IPS-18c (cell line): ENCODE measurements around the gene SLC9A8.
"Not testable (repeated sequence)": the region's sequence is repeated elsewhere in the genome, so short reads cannot be mapped to it uniquely, and the experiment has no call there.

Experiments used
- H3K4me3 ChIP-seq: 2 replicates; pipeline ENCODE4 v1.7.0; 2013; ENCODE audit warnings: low read depth, mild to moderate bottlenecking, low read length, moderate library complexity; ENCODE audit not compliant: insufficient read depth
- H3K9me3 ChIP-seq: one replicate; pipeline ENCODE4 v1.6.1; 2013; ENCODE audit warnings: mild to moderate bottlenecking, low read length, moderate library complexity; ENCODE audit not compliant: control insufficient read depth, insufficient read depth

The SLC9A8 gene, protein sequence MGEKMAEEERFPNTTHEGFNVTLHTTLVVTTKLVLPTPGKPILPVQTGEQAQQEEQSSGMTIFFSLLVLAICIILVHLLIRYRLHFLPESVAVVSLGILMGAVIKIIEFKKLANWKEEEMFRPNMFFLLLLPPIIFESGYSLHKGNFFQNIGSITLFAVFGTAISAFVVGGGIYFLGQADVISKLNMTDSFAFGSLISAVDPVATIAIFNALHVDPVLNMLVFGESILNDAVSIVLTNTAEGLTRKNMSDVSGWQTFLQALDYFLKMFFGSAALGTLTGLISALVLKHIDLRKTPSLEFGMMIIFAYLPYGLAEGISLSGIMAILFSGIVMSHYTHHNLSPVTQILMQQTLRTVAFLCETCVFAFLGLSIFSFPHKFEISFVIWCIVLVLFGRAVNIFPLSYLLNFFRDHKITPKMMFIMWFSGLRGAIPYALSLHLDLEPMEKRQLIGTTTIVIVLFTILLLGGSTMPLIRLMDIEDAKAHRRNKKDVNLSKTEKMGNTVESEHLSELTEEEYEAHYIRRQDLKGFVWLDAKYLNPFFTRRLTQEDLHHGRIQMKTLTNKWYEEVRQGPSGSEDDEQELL

DNA sequence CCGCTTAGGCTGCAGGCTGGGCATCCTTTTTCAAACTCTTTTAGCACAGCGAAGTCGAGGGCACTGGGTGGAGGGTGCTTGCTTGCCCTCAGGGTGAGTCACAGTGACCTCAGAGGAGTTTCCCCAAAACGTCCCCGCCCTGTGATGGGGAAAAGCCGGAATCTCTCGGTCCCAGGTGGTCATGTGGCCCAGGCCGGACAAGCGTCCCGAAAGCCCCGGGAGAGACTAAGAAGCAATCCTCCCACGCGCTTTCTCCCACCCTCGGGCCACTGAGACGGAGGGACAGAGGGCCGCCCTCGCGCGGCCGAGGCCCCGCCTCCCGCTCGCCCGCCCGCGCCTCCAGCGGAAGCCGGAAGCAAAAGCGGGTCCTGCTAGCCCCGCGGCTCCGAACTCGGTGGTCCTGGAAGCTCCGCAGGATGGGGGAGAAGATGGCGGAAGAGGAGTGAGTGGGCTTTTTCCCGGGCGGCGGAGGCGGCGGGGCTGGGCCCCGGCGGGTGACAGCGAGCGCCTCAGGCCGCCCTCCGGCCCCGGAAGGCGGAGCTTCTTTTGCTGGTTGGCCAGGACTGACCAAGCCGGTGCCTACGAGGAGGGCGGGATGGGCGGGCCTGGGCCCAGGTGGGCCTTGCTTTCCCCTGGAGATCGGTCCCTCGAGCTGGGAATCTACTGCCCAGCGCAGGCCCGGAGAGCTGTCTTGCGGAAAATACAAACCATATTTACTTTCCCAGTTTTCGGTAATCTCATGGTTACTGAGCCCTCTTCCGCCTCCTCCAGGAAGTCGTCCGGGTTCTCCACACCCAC, at the start of gene SLC9A8:
Gene SLC9A8, plus strand, starts transcription at position 322 of the 798 bp plus-strand sequence. Its CDS starts 95 bp downstream, at position 417.
- peak within 1 kb of the TSS; percentile 79 for H3K4me3 ChIP-seq

DNA sequence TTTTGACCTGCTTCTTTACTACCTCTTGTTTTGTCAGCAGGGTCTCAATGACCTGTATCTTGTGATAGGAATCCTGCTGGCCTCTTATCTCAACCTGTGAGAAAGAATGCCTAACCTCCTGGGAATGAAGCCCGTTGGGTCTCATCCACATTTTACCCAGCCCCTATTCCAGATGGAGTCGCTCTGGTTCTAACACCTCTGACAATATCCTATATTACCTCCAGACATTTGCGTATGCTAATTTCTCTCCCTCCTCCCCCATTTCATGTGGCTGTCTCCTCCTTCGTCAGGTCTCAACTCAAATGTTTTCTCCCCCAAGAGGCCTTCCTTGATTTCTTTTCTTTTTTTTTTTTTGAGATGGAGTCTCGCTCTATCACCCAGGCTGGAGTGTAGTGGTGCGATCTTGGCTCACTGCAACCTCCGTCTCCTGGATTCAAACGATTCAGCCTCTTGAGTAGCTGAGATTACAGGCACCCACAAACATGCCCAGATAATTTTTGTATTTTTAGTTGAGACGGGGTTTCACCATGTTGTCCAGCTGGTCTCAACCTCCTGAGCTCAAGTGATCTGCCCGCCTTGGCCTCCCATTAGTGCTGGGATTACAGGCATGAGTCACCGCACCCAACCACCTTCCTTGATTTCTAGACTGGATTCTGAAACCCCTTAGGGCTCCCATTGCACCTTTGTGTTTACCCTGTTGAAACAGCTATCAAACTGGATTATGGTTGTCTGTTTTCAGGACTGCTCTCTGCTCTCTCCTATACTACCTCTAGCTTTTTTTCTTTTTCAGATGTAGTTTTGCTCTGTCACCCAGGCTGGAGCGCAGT, 49.5 kb upstream of the SLC9A8 start:
- H3K9me3 ChIP-seq = no peaks in the 10 kb centered on the region
- H3K4me3 ChIP-seq = no peak overlapping the region

More for the DNA sequence above, at the start of gene SLC9A8:
- no peaks in the 10 kb centered on the region for H3K9me3 ChIP-seq

DNA sequence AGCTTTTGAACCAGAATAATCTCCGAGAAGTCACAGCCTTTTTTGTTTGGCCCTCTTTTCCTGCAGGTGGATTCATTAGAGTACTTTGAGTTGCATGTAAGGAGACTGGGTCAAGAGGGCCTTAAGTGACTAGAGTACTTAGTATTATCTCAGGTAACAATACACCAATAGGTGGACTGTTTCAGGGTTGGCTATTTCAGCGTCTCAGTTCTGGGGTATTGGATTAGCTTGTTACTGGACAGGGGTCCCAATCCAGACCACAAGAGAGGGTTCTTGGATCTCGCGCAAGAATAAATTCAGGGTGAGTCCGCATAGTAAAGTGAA, 47.3 kb upstream of the SLC9A8 start:
- H3K4me3 ChIP-seq = no peak overlapping the region

DNA sequence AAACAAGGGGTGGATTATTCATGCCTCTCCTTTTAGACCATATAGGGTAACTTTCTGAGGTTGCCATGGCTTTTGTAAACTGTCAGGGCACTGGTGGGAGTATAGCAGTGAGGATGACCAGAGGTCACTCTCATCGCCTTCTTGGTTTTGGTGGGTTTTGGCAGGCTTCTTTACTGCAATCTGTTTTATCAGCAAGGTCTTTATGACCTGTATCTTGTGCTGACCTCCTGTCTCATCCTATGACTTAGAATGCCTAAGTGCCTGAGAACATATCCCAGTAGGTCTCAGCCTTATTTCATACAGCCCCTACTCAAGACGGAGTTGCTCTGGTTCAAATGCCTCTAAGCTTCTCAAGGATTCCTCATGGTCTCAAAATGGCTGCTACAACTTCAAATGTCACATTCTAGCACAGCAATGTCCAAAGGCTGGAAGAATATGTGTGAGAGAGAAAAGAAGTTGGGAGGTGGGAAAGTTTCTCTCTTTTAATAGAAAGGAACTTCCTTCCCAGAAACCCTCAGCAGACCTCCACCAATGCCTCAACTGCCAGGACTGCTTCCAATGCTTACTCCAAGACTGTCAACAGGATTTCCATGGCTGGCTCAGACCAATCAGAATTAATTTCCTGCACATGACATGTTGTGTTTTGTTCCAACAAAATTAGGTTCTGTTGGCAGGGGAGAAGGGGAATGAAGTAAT, 46.6 kb upstream of the SLC9A8 start:
- Histone ChIP-seq H3K4me3 (no peak overlapping the region), H3K9me3 (no peaks in the 10 kb centered on the region)

More for the DNA sequence above, 47.3 kb upstream of the SLC9A8 start:
- H3K9me3 ChIP-seq = no peaks in the 10 kb centered on the region

DNA sequence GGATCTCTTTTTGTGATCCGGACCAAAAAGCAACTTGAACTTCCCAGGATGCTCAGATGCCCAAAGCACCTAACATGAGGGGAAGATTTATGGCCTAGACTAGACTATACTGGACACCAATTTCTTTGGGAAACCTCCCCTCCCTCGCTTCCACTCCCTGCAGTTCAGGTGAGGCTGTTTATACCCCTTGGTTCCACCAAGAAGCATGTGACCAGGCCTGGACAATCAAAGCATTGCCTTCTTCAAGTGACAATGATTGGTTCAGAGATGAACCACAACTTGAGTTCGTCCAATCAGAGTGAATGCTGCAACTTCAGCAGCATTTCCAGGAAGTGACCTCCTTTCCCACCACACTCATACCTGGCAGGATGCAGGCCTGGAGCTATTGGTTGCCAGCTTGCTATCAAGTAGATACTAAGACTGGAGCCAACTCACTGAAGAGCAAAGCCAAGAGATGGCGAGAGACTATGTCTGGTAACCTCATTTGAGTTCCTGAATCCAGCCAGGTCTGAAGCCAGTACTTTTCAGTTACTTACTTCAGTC, 45.6 kb upstream of the SLC9A8 start:
- H3K9me3 ChIP-seq = no peaks in the 10 kb centered on the region
- no peak overlapping the region for H3K4me3 ChIP-seq

DNA sequence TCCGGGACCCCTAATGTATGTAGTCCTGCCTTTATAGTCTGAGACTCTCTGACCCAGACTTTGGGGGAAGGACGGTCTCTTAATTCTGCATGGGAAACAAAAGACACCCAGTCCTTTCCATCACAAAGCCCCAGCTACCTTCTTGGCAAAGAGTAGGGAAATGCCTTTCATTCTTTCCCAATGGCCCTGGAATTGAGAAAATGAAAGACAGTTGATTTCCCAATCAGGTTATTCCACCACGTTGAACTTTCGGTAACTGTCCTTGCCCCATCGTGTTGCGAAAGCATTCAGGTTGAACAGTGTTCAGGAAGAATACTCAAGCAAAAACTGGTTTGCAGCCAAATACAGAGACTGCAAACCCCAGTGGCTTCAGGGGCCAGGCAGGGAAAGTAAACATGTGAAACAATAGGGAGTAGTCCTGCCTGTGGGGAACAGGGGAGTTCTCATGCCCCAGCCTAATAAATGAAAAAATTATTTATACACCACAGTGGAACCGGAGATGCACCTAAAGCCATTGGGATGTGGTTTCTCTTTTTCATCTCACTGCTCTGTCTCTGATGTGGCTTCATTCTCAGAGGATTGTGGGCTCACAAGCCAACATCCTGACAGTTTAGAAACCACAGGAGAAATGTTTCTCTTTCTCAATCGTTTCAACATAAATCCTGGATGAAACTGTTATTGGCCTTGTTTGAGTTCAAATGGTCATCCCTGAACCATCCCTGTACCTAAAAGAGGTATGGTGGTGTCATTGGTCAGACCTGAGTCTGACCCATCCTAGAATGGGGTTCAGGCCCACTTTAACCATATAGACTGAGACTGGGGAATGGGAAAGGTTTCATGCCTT, 44.2 kb upstream of the SLC9A8 start:
- Histone ChIP-seq H3K9me3 (no peaks in the 10 kb centered on the region), H3K4me3 (no peak overlapping the region)

DNA sequence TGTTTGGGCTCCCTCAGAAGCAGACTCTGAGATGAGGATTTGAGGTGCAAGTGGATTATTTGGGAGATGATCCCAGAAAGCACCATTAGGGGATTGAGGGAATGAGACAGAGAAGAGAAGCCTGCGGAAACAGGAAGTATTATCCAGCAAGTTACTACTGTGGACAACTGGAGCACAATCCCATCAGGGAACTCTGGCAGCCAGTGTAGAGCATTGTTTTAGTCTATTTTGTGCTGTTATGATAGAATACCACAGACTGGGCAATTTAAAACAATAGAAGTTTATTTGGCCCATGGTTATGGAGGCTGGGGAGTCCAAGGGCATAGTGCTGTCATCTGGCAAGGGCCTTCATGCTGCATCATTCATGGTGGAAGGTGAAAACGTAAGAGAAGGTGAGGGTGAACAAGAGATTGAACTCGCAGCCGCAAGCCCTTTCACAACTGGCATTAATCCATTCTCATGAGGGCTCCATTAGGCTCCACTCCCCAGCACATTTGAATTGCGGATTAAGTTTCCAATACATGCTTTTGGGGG, 43.5 kb upstream of the SLC9A8 start:
- no peak overlapping the region for H3K4me3 ChIP-seq
- no peaks in the 10 kb centered on the region for H3K9me3 ChIP-seq

DNA sequence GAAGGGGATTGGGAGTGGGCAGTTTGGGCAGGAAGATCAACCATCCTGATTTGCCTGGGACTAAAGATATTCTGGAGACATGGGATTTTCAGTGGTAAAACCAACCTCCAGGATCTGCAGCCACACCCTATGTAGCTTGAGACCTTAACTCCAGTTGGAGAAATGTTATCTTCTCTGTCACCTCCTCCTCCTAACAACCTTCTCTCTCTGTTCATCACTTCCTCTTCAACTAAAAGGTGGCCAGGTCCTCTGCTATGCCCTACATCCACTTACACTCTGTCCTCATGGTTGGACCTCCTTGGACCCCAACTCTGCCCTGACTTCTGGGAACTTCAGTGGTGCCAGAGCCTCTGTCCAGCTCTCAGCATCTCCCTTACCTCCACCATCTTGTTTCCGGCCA, 42.0 kb upstream of the SLC9A8 start:
- H3K4me3 ChIP-seq = no peak overlapping the region
- no peaks in the 10 kb centered on the region for H3K9me3 ChIP-seq

DNA sequence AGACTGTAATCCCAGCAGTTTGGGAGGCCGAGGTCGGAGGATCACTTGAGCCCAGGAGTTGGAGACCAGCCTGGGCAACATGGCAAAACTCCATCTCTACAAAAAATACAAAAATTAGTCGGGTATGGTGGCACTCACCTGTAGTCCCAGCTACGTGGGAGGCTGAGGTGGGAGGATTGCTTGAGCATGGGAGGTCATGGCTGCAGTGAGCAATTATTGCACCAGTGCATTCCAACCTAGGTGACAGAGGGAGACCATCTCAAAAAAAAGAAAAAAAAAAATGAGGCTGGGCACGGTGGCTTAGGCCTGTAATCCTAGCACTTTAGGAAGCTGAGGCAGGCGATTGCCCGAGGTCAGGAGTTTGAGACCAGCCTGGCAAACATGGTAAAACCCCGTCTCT, 38.4 kb upstream of the SLC9A8 start:
- H3K4me3 ChIP-seq, H3K9me3 ChIP-seq: not testable (repeated sequence)

DNA sequence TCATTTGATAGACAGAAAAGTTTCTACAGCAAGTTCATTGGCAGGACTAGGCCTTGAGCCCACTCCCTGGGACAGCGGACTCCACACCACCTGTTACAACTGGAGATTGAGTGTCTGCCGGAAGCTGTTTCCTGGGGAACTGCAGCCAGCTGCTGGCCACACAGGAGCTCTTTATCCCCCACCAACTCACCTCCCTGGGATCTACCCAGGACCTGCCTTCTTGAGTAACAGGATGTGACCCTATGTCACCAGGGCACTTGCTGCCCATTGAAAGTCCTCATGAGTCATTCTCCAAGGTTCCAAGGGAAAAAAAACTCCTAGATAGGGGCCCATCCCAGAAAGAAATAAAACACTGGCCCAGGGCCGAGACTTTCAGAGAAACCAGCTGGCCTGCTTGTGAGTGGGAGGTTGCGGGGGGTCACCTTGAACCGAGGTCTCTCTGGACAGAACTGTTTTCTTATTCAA, 37.4 kb upstream of the SLC9A8 start:
- Histone ChIP-seq H3K9me3 (no peaks in the 10 kb centered on the region), H3K4me3 (no peak overlapping the region)

DNA sequence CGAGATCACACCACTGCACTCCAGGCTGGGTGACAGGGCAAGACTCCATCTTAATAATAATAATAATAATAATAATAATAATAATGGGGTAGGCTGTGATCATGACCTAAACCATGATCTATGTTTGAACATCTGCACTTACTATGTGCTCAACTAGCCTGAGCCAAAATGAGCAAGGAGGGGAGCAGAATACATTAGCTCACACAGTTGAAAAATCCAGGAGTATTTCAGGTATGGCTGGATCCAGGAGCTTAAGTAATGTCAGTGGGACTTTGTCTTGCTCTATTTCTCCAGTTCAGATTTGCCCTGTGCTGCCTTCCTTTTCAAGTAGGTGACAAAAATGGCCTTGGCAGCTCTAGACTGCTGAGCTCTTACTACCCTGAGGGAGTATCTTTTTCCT, 32.7 kb upstream of the SLC9A8 start:
- Histone ChIP-seq H3K9me3 (no peaks in the 10 kb centered on the region), H3K4me3 (no peak overlapping the region)

DNA sequence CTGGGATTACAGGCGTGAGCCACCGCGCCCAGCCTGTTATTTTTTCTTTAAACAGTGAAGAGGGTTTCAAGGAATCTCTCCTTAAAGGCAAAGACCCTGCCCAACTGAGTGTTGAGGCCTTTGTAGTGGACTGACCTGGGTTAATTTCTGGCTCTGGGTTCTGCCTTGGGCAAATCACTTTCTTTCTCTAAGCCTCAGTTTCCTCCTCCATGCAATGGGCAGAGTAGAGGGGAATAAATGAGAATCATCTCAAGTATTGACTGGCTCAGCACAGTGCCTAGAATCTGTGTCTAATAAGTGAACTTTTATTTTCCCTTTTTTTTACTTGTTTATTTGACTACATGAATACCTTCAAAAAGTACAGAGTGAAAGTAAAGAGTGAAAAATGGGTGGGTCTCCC, 31.0 kb upstream of the SLC9A8 start:
- H3K9me3 ChIP-seq = no peaks in the 10 kb centered on the region
- H3K4me3 ChIP-seq = no peak overlapping the region

DNA sequence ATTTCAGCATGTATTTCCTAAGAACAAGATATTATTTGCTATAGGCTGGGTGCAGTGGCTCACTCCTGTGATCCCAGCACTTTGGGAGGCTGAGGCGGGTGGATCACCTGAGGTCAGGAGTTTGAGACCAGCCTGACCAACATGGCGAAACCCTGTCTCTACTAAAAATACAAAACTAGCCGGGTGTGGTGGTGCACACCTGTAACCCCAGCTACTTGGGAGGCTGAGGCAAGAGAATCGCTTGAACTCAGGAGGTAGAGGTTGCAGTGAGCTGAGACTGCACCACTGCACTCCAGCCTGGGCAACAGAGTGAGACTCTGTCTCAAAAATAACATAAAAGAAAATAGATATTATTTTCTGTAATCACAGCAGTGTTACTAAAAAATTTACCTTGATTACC, 30.2 kb upstream of the SLC9A8 start:
- H3K4me3 ChIP-seq, H3K9me3 ChIP-seq: not testable (repeated sequence)

DNA sequence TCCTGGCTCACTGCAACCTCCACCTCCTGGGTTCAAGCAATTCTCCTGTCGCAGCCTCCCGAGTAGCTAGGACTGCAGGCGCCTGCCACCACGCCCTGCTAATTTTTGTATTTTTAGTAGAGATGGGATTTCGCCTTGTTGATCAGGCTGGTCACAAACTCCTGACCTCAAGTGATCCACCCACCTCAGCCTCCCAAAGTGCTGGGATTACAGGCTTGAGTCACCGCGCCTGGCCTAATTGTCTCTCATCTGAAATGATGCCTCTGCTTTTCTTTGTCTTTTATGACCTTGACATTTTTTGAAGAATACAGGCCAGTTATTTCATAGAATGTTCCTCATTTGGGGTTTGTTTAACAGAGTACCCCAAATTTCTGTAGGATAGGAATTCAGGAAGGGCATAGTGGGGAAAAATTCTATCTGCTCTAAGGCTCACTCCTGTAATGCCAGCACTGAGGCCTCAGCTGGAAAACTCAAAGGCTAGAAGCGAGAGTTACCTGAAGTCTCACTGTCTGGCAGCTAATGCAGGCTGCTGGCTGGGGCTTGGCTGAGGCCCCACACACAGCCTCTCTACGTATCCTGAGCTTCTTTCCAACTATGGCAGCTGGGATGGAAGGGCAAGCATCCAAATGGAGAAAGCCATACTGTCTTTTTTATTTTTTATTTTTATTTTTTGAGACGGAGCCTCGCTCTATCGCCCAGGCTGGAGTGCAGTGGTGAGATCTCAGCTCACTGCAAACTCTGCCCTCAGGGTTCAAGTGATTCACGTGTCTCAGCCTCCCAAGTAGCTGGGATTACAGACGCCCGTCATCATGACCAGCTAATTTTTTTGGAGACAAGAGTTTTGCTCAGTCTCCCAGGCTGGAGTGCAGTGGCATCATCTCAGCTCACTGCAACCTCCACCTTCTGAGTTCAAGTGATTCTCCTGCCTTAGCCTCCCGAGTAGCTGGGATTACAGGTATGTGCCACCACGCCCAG, 29.3 kb upstream of the SLC9A8 start:
- H3K9me3 ChIP-seq, H3K4me3 ChIP-seq: not testable (repeated sequence)
